Skeletal muscle satellite cell (primary cell): ENCODE results near the gene RWDD4.
"Not testable (repeated sequence)": the region's sequence is repeated elsewhere in the genome, so short reads cannot be mapped to it uniquely, and the experiment has no call there.

ENCODE experiments used
- H3K27me3 ChIP-seq: 2 replicates; pipeline ENCODE4 v1.7.0; 2013; ENCODE audit warnings: low read length; ENCODE audit not compliant: control insufficient read depth, insufficient read depth
- H3K36me3 ChIP-seq: 2 replicates; pipeline ENCODE4 v1.7.0; 2013; ENCODE audit warnings: mild to moderate bottlenecking, control low read depth, low read length; ENCODE audit not compliant: insufficient read depth
- H3K4me1 ChIP-seq: 2 replicates; pipeline ENCODE4 v1.7.0; 2013; ENCODE audit warnings: low read length; ENCODE audit not compliant: control insufficient read depth, insufficient read depth
- H3K4me2 ChIP-seq: 2 replicates; pipeline ENCODE4 v1.7.0; 2013; ENCODE audit warnings: mild to moderate bottlenecking, low read length
- H3K4me3 ChIP-seq: 2 replicates; pipeline ENCODE4 v1.7.0; 2013; ENCODE audit warnings: low read length
- H3K9ac ChIP-seq: 2 replicates; pipeline ENCODE4 v1.7.0; 2013; ENCODE audit warnings: mild to moderate bottlenecking, low read depth, low read length, moderate library complexity
- H3K9me3 ChIP-seq: replicated peaks from 2 replicates; pipeline ENCODE4 v1.7.0; 2013; ENCODE audit warnings: mild to moderate bottlenecking, control low read depth, low read length

The RWDD4 gene

GRCh38 chr4:183635741-183636140 lies 23.2 kb downstream of the RWDD4 start:
- Histone ChIP-seq H3K27me3 (no peaks in the 10 kb centered on the region), H3K36me3 (no peaks in the 10 kb centered on the region), H3K9ac (no peak overlapping the region), H3K4me1 (peaks cover 41% of the 10 kb centered on the region), H3K4me2 (no peak overlapping the region), H3K9me3 (no peaks in the 10 kb centered on the region), H3K4me3 (no peak overlapping the region)

GRCh38 chr4:183635321-183635720 lies 23.7 kb downstream of the RWDD4 start:
- Histone ChIP-seq H3K9ac (no peak overlapping the region), H3K4me3 (no peak overlapping the region), H3K4me2 (no peak overlapping the region), H3K4me1 (peaks cover 41% of the 10 kb centered on the region), H3K9me3 (no peaks in the 10 kb centered on the region), H3K36me3 (no peaks in the 10 kb centered on the region), H3K27me3 (no peaks in the 10 kb centered on the region)

- no peaks in the 10 kb centered on the region for H3K27me3 ChIP-seq
- no peaks in the 10 kb centered on the region for H3K36me3 ChIP-seq
- H3K9me3 ChIP-seq, result no peaks in the 10 kb centered on the region
- H3K4me2 ChIP-seq, result no peak overlapping the region
- H3K4me1 ChIP-seq, result peaks cover 32% of the 10 kb centered on the region
- no peak overlapping the region for H3K4me3 ChIP-seq
- H3K9ac ChIP-seq, result no peak overlapping the region
Measured at GRCh38 chr4:183633476-183634400, 25.2 kb downstream of the RWDD4 start.

DNA sequence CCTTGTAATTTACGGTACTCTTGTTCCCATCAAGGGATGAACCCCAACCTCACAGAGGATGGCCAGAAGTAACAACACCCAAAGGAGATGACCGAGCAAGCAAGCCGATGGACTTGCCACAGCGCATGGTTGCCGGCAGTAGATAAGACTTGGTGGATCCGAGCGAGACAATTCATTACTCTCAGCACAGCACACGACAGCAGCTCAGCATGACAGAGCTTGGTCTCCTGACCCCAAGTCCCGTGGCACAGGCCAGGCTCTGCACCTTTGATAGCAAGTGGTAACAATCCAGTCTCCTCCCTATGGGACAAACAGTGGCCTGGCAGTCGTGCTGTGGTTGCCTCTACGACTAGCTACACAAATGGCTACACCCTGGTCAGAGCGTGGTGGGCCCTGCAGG lies 26.3 kb downstream of the RWDD4 start:
- H3K36me3 ChIP-seq, result no peaks in the 10 kb centered on the region
- no peak overlapping the region for H3K4me3 ChIP-seq
- no peak overlapping the region for H3K9ac ChIP-seq
- H3K9me3 ChIP-seq, result no peaks in the 10 kb centered on the region
- no peaks in the 10 kb centered on the region for H3K27me3 ChIP-seq
- H3K4me2 ChIP-seq, result no peak overlapping the region
- peaks cover 22% of the 10 kb centered on the region for H3K4me1 ChIP-seq

GRCh38 chr4:183631577-183632198 lies 27.3 kb downstream of the RWDD4 start:
- no peak overlapping the region for H3K4me3 ChIP-seq
- H3K36me3 ChIP-seq, result no peaks in the 10 kb centered on the region
- H3K4me1 ChIP-seq, result peaks cover 12% of the 10 kb centered on the region

DNA sequence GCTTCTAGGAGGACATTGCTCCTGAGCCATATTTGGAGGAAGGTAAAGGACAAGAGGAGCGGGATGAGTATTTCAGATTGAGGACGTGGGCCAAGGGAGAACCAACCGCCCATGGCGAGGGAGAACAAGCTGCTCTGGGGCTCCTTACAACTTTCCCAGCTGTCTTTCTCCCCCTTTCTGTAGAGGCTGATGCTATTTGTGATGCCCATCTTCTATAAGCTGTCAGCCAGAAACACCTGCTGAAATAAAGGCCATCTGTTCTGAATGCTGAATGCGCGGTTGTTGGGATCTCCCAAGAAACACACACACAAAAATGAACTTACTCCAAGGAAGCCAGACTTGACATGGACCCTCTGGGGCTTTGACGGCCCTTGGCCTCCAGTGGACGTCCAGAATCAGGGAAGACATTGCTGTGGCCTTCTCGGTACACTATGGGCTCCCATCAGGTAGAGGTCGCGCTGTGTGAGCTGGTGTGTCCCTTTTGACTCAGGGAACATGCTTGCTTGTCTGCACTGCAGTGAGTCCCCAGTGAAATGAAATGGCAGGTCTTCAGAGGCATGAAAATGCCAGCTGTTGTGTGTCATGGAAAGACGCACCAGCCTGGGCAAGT lies 30.9 kb downstream of the RWDD4 start:
- Histone ChIP-seq H3K4me1 (no peaks in the 10 kb centered on the region), H3K9me3 (no peaks in the 10 kb centered on the region), H3K4me3 (no peak overlapping the region), H3K4me2 (no peak overlapping the region), H3K36me3 (no peaks in the 10 kb centered on the region), H3K27me3 (no peaks in the 10 kb centered on the region), H3K9ac (no peak overlapping the region)

More at GRCh38 chr4:183631577-183632198, 27.3 kb downstream of the RWDD4 start:
- no peak overlapping the region for H3K4me2 ChIP-seq
- H3K9me3 ChIP-seq, result no peaks in the 10 kb centered on the region
- H3K27me3 ChIP-seq, result no peaks in the 10 kb centered on the region
- H3K9ac ChIP-seq, result no peak overlapping the region

- H3K4me2 ChIP-seq, H3K4me1 ChIP-seq, H3K36me3 ChIP-seq, H3K9me3 ChIP-seq, H3K27me3 ChIP-seq, H3K9ac ChIP-seq, H3K4me3 ChIP-seq: not testable (repeated sequence)
Measured at GRCh38 chr4:183627286-183627685, 31.7 kb downstream of the RWDD4 start.

DNA sequence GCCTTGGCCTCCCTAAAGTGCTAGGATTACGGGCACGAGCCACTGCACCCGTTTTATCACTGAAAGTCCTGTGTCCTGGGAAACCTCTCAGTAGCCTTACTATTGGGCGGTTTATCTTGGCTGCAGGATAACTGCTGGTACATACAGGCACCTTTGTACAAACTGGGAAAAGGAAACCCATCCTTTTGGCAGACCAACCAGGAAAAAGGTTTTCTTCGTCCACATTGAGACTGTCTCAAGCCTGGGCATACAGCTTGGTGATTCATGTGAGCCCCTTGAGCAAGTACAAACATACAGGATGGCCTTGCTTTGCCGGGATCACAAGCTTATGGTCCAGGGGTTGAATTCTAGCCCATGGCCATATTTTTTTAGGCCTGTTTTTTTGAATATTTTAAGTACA lies 32.8 kb downstream of the RWDD4 start:
- Histone ChIP-seq H3K9ac (no peak overlapping the region), H3K27me3 (no peaks in the 10 kb centered on the region), H3K9me3 (no peaks in the 10 kb centered on the region), H3K36me3 (no peaks in the 10 kb centered on the region), H3K4me1 (no peaks in the 10 kb centered on the region), H3K4me3 (no peak overlapping the region), H3K4me2 (no peak overlapping the region)

GRCh38 chr4:183624548-183624947 lies 34.4 kb downstream of the RWDD4 start:
- no peak overlapping the region for H3K9ac ChIP-seq
- H3K4me3 ChIP-seq, result no peak overlapping the region
- no peak overlapping the region for H3K4me2 ChIP-seq
- H3K36me3 ChIP-seq, result no peaks in the 10 kb centered on the region
- peaks cover 2% of the 10 kb centered on the region for H3K4me1 ChIP-seq
- no peaks in the 10 kb centered on the region for H3K9me3 ChIP-seq
- H3K27me3 ChIP-seq, result no peaks in the 10 kb centered on the region

DNA sequence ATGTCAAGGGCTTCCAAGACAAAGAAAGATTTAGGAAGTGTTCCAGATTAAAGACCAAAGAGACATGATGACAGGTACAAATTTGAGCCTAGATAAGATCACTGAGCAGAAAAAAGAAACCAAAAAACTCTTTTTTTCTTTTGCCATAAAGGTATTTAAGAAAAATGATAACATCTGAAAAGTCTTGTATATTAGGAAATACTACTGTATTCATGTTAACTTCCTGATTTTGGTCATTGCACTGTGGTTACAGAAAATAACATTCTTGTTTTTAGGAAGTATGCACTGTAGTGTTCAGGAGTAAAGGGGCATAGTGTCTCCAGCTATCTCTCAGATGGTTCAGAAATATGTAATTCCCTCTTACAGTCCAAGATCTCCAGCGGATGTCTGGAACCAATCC lies 37.1 kb downstream of the RWDD4 start:
- no peaks in the 10 kb centered on the region for H3K27me3 ChIP-seq
- no peaks in the 10 kb centered on the region for H3K9me3 ChIP-seq
- no peak overlapping the region for H3K9ac ChIP-seq
- no peak overlapping the region for H3K4me2 ChIP-seq
- no peak overlapping the region for H3K4me3 ChIP-seq
- H3K36me3 ChIP-seq, result no peaks in the 10 kb centered on the region
- peaks cover 15% of the 10 kb centered on the region for H3K4me1 ChIP-seq

DNA sequence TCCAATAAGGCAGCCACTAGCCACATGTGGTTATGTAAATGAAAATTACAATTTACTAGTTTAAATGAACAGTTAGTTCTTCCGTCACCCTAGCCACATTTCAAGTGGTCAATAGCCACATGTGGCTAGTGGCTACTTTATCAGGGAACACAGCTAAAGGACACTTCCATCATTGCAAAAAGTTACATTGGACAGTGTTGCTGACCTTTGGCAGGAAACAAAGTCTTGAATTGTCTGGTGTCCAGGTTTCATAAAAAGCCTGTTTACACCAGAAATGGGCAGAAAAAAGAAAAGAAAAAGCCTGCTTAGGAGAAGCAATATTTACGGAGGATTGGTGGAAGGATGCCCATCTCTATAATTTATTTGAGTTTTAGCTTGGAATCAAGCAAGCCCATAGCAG lies 38.6 kb downstream of the RWDD4 start:
- Histone ChIP-seq H3K36me3 (no peaks in the 10 kb centered on the region), H3K9me3 (no peaks in the 10 kb centered on the region), H3K9ac (no peak overlapping the region), H3K4me2 (no peak overlapping the region), H3K4me1 (peaks cover 15% of the 10 kb centered on the region), H3K4me3 (no peak overlapping the region), H3K27me3 (no peaks in the 10 kb centered on the region)
